GM23338 (cell line): ENCODE data around the gene PLCXD3. TPM values are rescaled to one million over a fixed set of nuclear protein-coding genes. Genes with fewer than 3 reads are reported as not detected.

Source experiments
- ATAC-seq: fragments of 200-7000 bp; cut with Tn5 transposase; 3 replicates; pipeline ENCODE4 v1.9.1; 2020
- DNase-seq: peaks from one replicate; pipeline ENCODE4 v3.0.0-alpha.2; 2015; ENCODE audit warnings: low spot score
- H2AFZ ChIP-seq: fragments of 200-600 bp; sonication (generic); 2 replicates; pipeline ENCODE4 v1.8.0; 2016; ENCODE audit warnings: antibody characterized with exemption, mild to moderate bottlenecking, moderate library complexity
- H3F3A ChIP-seq: fragments of 200-600 bp; sonication (generic); replicated peaks from 2 replicates; pipeline ENCODE4 v1.8.0; 2017; ENCODE audit warnings: antibody characterized with exemption, mixed run types, low read depth
- H3K27ac ChIP-seq: fragments of 200-600 bp; sonication (generic); 2 replicates; pipeline ENCODE4 v1.6.1; 2016; ENCODE audit warnings: low read depth
- H3K27me3 ChIP-seq: fragments of 200-600 bp; sonication (generic); 2 replicates; pipeline ENCODE4 v1.8.0; 2016; ENCODE audit warnings: mild to moderate bottlenecking, mixed run types, moderate library complexity; ENCODE audit not compliant: insufficient read depth
- H3K36me3 ChIP-seq: fragments of 200-600 bp; sonication (generic); 2 replicates; pipeline ENCODE4 v1.8.0; 2016; ENCODE audit warnings: mild to moderate bottlenecking; ENCODE audit not compliant: insufficient read depth
- H3K4me1 ChIP-seq: fragments of 200-600 bp; sonication (generic); 2 replicates; pipeline ENCODE4 v1.8.0; 2016; ENCODE audit warnings: mild to moderate bottlenecking, moderate library complexity; ENCODE audit not compliant: insufficient read depth
- H3K4me2 ChIP-seq: fragments of 200-600 bp; sonication (generic); 2 replicates; pipeline ENCODE4 v1.7.1; 2017; ENCODE audit warnings: mixed run types
- H3K4me3 ChIP-seq: fragments of 200-600 bp; sonication (generic); 2 replicates; pipeline ENCODE4 v1.6.1; 2016; ENCODE audit warnings: mixed run types
- H3K79me2 ChIP-seq: fragments of 200-600 bp; sonication (generic); replicated peaks from 2 replicates; pipeline ENCODE4 v1.8.0; 2017; ENCODE audit warnings: mild to moderate bottlenecking; ENCODE audit not compliant: insufficient read depth
- H3K9me2 ChIP-seq: fragments of 200-600 bp; sonication (generic); 2 replicates; pipeline ENCODE4 v1.8.0; 2017; ENCODE audit not compliant: insufficient read depth
- H4K20me1 ChIP-seq: fragments of 200-600 bp; sonication (generic); replicated peaks from 2 replicates; pipeline ENCODE4 v1.8.0; 2017; ENCODE audit warnings: mild to moderate bottlenecking; ENCODE audit not compliant: insufficient read depth
- H3K27ac Mint-ChIP-seq: 2 replicates; pipeline ENCODE4 v1.8.0; 2020; ENCODE audit warnings: inconsistent platforms, mild to moderate bottlenecking, moderate library complexity, mixed read lengths
- H3K27me3 Mint-ChIP-seq: 3 replicates; pipeline ENCODE4 v1.8.0; 2022; ENCODE audit warnings: low read depth, mild to moderate bottlenecking, moderate library complexity, mixed read lengths, inconsistent platforms; ENCODE audit not compliant: insufficient read depth, poor library complexity
- H3K36me3 Mint-ChIP-seq: 3 replicates; pipeline ENCODE4 v1.8.0; 2021; ENCODE audit warnings: low read depth, mild to moderate bottlenecking, inconsistent platforms, moderate library complexity, mixed read lengths
- H3K4me1 Mint-ChIP-seq: 3 replicates; pipeline ENCODE4 v1.8.0; 2020; ENCODE audit warnings: mild to moderate bottlenecking, inconsistent platforms, mixed read lengths
- H3K4me3 Mint-ChIP-seq: 3 replicates; pipeline ENCODE4 v1.8.0; 2021; ENCODE audit warnings: moderate library complexity, mild to moderate bottlenecking, inconsistent platforms, mixed read lengths
- H3K9me3 Mint-ChIP-seq: 3 replicates; pipeline ENCODE4 v1.8.0; 2020; ENCODE audit warnings: moderate library complexity, mild to moderate bottlenecking, inconsistent platforms, mixed read lengths
- EZH2 ChIP-seq: fragments of 200-600 bp; sonication (generic); IDR thresholded peaks from one replicate; pipeline ENCODE4 v1.8.0; 2017; ENCODE audit warnings: antibody characterized with exemption, mild to moderate bottlenecking, low read depth; ENCODE audit not compliant: unreplicated experiment
- NANOG ChIP-seq: IDR thresholded peaks from 2 replicates; pipeline ENCODE4 v1.6.1; 2016; ENCODE audit warnings: antibody characterized with exemption, borderline replicate concordance
- polyA plus RNA-seq: library from polyadenylated mRNA; unstranded; fragments of >200 nt; fragmentation: Nextera tagmentation; extraction: Ambion mirVana; gene quantifications from 2 replicates; pipeline ENCODE4 v1.2.1, GENCODE V29; 2016
- total RNA-seq: library from RNA; depleted of rRNA; stranded (reverse); fragments of >200 nt; shearing (Covaris generic); gene quantifications from 2 replicates; pipeline ENCODE4 v1.2.3, GENCODE V29; 2014
- TF ChIP-seq, protein P1 (sequence below): fragments of 250-450 bp; sonication (Bioruptor Pico); IDR thresholded peaks from 2 replicates; pipeline ENCODE4 v1.5.0; 2020; ENCODE audit warnings: mild to moderate bottlenecking, moderate library complexity
- TF ChIP-seq, protein P2 (sequence below): IDR thresholded peaks from 2 replicates; pipeline ENCODE4 v1.6.1; 2016; ENCODE audit warnings: antibody characterized with exemption

The PLCXD3 gene
- total and polyA plus RNA-seq, 2 experiments from 2014 or later = 0.03 TPM

DNA sequence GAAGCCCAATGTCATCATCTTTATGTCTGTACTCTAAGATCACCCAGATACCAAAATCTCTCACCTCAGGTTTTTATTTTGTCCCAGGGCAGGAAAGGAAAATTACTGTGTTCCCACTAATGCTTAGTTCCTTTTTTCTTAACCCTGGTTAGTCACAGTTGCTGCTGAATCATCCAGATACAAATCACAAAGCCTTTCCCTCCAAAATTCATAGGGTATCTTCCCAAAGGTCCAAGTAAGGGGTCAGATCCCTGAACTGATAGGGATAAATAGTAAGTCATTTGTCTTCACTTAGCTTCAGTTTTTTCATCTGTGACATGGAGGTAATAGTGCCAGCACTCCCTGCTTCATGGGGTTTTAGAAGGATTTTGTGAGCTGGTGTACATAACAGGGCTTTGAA is 2.2 kb downstream of the PLCXD3 start (continued):
- TF ChIP-seq, protein P1, sequence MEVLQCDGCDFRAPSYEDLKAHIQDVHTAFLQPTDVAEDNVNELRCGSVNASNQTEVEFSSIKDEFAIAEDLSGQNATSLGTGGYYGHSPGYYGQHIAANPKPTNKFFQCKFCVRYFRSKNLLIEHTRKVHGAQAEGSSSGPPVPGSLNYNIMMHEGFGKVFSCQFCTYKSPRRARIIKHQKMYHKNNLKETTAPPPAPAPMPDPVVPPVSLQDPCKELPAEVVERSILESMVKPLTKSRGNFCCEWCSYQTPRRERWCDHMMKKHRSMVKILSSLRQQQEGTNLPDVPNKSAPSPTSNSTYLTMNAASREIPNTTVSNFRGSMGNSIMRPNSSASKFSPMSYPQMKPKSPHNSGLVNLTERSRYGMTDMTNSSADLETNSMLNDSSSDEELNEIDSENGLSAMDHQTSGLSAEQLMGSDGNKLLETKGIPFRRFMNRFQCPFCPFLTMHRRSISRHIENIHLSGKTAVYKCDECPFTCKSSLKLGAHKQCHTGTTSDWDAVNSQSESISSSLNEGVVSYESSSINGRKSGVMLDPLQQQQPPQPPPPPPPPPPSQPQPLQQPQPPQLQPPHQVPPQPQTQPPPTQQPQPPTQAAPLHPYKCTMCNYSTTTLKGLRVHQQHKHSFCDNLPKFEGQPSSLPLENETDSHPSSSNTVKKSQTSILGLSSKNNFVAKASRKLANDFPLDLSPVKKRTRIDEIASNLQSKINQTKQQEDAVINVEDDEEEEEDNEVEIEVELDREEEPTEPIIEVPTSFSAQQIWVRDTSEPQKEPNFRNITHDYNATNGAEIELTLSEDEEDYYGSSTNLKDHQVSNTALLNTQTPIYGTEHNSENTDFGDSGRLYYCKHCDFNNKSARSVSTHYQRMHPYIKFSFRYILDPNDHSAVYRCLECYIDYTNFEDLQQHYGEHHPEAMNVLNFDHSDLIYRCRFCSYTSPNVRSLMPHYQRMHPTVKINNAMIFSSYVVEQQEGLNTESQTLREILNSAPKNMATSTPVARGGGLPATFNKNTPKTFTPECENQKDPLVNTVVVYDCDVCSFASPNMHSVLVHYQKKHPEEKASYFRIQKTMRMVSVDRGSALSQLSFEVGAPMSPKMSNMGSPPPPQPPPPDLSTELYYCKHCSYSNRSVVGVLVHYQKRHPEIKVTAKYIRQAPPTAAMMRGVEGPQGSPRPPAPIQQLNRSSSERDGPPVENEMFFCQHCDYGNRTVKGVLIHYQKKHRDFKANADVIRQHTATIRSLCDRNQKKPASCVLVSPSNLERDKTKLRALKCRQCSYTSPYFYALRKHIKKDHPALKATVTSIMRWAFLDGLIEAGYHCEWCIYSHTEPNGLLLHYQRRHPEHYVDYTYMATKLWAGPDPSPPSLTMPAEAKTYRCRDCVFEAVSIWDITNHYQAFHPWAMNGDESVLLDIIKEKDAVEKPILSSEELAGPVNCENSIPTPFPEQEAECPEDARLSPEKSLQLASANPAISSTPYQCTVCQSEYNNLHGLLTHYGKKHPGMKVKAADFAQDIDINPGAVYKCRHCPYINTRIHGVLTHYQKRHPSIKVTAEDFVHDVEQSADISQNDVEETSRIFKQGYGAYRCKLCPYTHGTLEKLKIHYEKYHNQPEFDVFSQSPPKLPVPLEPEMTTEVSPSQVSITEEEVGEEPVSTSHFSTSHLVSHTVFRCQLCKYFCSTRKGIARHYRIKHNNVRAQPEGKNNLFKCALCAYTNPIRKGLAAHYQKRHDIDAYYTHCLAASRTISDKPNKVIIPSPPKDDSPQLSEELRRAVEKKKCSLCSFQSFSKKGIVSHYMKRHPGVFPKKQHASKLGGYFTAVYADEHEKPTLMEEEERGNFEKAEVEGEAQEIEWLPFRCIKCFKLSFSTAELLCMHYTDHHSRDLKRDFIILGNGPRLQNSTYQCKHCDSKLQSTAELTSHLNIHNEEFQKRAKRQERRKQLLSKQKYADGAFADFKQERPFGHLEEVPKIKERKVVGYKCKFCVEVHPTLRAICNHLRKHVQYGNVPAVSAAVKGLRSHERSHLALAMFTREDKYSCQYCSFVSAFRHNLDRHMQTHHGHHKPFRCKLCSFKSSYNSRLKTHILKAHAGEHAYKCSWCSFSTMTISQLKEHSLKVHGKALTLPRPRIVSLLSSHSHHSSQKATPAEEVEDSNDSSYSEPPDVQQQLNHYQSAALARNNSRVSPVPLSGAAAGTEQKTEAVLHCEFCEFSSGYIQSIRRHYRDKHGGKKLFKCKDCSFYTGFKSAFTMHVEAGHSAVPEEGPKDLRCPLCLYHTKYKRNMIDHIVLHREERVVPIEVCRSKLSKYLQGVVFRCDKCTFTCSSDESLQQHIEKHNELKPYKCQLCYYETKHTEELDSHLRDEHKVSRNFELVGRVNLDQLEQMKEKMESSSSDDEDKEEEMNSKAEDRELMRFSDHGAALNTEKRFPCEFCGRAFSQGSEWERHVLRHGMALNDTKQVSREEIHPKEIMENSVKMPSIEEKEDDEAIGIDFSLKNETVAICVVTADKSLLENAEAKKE = no peak
- no peak for TF ChIP-seq NANOG

DNA sequence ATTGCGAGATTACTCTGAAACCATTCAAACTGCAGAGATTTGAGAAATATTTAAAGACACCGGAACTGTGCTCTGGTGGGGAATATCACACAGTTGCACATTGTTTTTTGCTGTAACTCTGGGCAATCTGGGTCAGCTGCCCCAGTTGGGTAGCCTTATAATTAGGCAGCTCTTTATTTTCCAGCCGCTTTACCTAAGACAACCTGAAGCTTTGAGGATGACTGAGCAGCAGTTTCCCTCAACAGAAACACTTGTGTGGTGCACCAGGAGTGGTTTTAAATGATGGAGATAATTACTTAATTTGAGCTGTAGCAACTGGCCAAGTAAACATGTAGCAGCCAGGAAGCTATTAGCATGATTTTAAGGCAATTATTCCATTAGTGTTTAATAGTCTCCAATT is 2.9 kb downstream of the PLCXD3 start:
- no peak overlapping the region for H3K4me2 ChIP-seq
- no peaks in the 10 kb centered on the region for H3K9me2 ChIP-seq
- no peak overlapping the region for H3K4me3 ChIP-seq
- H3K4me1 ChIP-seq = peaks cover 17% of the 10 kb centered on the region; the same call in 1 of the 2 replicates
- no peaks in the 10 kb centered on the region for H3K36me3 Mint-ChIP-seq
- H4K20me1 ChIP-seq = 0 out of 2 replicates have a peak, but pooled peaks cover 4% of the 10 kb centered on the region
- H3F3A ChIP-seq = no peaks in the 10 kb centered on the region
- H3K36me3 ChIP-seq = no peaks in the 10 kb centered on the region
- ATAC-seq (no peak), DNase-seq (no peak)
- peaks cover 43% of the 10 kb centered on the region for H3K27me3 ChIP-seq
- peaks cover 20% of the 10 kb centered on the region for H3K4me1 Mint-ChIP-seq
- no peaks in the 10 kb centered on the region for H3K9me3 Mint-ChIP-seq
- H3K27me3 Mint-ChIP-seq = peaks cover 26% of the 10 kb centered on the region
- TF ChIP-seq EZH2 = no peak
- TF ChIP-seq, protein P2, sequence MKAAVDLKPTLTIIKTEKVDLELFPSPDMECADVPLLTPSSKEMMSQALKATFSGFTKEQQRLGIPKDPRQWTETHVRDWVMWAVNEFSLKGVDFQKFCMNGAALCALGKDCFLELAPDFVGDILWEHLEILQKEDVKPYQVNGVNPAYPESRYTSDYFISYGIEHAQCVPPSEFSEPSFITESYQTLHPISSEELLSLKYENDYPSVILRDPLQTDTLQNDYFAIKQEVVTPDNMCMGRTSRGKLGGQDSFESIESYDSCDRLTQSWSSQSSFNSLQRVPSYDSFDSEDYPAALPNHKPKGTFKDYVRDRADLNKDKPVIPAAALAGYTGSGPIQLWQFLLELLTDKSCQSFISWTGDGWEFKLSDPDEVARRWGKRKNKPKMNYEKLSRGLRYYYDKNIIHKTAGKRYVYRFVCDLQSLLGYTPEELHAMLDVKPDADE = no peak
- no peaks in the 10 kb centered on the region for H3K79me2 ChIP-seq
- H3K27ac ChIP-seq = no peak overlapping the region
- no peak overlapping the region for H3K27ac Mint-ChIP-seq
- H3K4me3 Mint-ChIP-seq = no peak overlapping the region
- no peak overlapping the region for H2AFZ ChIP-seq
